ENCODE measurements around the gene ATP8B2.
"Not testable (repeated sequence)": the region's sequence is repeated elsewhere in the genome, so short reads cannot be mapped to it uniquely, and the experiment has no call there.

ATP8B2 gene

DNA sequence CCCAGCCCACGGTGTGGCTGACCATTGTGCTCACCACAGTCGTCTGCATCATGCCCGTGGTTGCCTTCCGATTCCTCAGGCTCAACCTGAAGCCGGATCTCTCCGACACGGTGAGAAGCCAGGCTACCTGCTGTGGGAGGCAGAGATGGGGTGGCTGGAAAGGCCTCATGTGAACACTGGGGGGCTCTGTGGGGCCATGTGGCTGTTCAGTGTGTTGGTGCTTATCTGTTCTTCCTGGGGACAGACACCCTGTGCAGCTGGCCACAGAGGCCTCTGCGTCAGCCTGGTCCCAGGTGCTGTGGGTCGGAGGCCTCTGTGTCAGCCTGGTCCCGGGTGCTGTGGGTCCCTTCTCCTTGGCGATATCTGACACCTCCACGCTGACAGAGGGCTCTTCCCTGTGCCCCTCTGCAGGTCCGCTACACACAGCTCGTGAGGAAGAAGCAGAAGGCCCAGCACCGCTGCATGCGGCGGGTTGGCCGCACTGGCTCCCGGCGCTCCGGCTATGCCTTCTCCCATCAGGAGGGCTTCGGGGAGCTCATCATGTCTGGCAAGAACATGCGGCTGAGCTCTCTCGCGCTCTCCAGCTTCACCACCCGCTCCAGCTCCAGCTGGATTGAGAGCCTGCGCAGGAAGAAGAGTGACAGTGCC, 23.2 kb downstream of the ATP8B2 start:
- DNase-seq: no peak

DNA sequence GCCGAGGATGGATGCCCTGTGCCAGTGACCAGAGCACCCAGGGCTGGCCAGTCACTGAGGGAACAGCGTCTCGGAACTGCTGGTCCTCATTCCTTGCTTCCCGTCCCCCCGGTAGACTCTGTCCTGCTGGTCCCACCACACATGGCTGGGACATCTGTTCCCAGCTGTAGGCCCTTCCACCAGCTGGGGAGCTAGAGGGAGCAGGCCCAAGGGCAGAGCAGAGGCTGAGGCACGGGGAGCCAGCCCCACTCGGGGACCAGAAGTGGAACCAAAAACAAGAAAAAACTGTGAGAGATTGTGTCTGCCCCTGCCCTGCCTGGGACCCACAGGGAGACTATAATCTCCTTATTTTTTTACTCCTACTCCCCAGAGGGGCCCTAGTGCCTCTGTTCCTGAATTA, 23.8 kb downstream of the ATP8B2 start:
- DNase-seq: no peak

DNA sequence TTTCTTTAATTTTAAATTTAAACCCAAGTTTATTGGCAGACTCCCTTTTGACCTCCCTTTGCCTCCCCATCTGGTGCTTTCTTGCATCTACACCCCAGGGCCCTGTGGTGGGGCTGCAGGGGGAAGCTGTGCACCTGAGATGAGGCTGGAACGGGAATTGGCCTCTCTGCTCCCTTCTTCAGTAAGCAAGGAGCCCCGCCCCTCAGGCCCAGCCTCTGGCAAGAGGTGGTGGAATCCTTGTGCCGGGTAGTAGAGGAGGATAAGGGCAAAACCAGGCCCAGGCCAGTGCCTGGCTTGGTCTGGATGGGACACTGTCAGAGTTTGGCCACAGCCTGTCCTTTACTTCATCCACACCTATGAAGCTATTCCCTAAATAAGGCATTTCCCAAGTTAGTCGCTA, 25.1 kb downstream of the ATP8B2 start:
- DNase-seq: no peak

DNA sequence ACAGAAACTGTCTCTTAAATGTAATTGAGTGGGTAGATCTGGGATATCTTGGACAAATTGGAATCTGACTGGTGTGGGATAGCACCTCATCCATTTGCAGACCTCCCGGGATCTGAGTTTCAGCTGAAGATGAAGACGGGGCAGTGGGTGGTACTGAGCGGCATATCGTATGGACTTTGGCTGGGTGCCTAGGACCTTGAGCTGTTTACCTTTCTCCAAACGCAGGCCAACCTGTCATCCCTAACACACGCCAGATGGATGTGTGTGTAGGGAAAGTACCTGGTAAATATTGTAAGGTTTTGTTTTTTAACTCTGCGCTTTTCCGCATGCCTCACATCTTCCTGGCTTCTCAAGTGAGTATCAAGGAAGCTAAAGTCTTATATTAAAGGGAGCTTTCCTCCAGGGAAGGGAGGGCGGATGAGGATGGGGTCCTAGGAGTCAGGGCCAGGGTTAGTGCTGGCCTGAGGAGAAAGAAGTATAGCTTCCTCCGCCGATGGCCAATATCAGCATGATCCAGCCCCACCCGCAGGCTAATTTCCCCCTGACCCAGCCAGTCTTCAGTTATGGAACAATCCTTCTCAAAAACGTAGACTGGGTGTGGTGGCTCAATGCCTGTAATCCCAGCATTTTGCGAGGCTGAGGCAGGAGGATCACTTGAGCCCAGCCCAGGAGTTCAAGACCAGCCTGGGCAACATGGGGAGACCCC, 26.2 kb downstream of the ATP8B2 start:
- DNase-seq: no peak

DNA sequence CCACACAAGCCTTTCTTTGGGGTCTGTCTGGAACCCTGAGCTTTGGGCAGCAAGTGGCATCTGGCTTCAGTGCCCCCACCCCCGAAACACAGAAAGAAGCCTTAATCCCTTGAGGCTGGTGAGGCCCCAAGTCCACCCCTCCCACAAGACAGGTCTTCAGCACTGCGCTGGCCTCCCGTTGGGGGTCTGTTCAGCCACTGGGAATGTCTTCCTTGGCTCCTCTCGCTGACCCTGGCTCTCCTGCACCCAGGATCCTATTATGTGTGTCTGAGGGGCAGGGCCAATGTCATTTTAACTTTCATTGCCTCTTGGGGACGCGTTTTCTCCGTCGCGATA, 26.9 kb downstream of the ATP8B2 start:
- DNase-seq: no peak

DNA sequence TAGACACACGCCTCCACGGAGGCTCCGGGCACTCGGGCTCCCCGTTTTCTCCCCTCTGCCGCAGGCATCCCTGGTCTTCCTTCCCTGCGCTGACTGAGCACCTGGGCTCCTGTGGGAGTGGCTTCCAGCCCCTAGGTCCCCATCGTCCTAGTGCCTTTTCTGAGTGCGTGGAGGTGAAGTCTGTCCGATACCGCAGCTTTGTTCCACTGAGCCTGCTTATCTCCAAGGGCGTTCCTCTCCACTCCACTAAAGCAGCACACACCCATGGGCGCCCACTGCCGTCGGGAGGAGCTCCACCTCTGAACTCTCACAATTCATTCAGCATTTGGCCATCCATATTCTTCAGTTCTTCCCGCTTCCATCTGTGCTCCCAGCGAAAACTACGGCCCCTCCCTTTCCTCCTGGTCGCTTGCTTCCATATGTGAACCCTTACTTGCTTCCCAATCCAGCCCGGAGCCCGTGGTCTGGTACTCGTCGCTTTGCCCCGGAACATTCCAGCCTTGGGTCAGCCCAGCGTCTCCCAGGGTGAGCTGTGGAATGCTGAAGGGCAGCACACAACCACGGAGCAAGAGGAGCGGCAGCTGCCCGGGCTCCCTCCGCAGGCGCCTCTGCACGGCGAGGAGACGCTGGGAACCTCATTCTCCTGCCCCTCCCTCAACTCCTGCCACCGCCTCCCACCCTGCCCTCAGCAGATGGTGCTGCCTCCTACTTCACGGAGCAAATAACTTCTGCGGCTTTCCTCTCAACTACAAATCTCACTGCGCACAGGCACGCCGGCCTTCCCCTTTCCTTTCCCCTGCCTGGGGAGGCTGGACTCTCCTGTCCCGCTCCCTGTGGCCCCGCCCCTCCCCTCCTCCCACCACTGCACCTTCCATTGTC, 27.5 kb downstream of the ATP8B2 start:
- DNase-seq: peak; percentile 44 to 55

DNA sequence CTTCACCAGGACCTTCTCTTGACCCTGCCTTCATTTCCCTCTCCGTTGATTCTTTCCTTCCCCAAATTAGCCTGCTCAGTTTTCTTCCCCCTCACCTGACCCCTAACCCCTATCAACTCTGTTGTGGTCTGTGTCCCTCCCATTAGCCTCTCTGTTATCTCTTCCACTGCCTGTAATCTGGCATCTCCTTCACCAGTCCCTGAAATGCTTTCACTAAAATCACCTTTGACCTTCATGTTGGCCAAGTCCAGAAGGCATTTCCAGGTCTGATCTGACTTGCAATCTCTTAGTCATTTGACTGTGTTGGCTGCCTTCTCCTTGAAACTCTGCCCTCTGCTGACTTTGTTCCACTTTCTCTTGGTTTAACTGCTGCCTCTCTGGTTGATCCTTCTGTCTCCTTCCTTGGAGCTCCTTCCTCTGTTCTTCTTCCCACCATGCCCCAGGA, 28.2 kb downstream of the ATP8B2 start:
- peak; percentile 21 to 47 for DNase-seq

DNA sequence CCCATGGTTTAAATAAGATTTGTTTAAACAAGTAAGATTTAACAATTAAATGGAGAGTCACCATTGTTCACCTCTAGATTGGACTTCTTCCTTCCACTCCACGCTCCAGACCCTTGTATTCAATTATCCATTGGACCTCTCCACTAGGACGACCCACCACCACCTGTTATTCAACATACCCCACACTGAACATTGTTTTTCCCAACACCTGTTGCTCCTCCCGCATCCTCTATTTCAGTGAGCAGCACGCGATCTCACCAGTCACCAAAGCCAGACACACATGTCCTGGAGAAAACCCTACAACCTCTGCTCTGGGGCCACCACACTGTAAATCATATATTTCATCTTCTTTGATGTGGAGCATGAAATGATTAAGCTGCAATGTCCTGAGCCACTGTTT, 28.6 kb downstream of the ATP8B2 start:
- no peak for DNase-seq

DNA sequence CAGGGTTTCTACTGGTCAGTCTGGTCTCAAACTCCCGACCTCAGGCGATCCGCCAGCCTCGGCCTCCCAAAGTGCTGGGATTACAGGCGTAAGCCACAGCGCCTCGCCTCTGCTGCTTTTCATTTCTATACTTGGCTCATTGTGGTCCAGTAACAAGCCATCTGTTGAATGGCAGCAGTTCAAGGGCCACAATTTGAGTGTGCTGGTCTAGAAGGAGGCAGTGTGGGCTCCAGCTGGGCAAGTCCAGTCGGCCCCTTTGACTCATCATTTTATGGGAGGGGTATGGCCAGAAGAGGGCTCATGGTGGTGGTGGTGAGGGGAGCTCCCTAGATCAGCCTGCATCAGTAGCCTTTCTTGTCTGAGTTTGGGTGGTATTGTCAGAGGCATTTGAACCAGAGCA, 33.2 kb downstream of the ATP8B2 start:
- DNase-seq: no peak

DNA sequence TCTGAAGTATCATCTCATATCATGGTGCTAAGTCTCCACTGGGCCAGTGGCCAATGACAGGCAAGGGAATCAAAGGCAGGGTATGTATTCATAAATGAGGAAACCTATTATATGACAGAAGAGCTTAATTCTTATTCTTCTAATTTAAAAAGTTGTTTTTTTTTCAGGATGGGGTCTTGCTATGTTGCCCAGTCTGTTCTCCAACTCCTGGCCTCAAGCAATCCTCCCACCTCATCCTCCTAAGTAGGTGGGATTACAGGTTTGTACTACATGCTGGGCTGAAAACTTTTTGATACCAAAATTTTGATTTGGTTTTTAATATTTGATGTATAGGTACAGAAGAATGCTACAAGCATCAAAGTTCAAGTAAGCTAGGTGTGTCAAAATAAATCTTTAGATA, 35.0 kb downstream of the ATP8B2 start:
- DNase-seq: no peak

DNA sequence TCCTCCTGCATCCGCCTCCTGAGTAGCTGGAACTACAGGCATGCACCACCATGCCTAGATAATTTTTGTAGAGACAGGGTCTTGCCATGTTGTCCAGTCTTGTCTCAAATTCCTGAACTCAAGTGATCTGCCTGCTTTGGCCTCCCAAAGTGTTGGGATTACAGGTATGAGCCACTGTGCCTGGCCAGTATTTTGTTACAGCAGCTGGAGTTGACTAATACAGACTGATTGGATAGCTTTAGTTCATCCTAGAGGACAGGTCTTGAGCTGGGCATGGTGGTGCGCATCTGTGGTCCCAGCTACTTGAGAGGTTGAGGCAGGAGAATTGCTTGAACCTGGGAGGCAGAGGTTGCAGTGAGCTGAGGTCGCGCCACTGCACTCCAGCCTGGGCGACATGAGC, 35.6 kb downstream of the ATP8B2 start:
- not testable (repeated sequence) for DNase-seq

DNA sequence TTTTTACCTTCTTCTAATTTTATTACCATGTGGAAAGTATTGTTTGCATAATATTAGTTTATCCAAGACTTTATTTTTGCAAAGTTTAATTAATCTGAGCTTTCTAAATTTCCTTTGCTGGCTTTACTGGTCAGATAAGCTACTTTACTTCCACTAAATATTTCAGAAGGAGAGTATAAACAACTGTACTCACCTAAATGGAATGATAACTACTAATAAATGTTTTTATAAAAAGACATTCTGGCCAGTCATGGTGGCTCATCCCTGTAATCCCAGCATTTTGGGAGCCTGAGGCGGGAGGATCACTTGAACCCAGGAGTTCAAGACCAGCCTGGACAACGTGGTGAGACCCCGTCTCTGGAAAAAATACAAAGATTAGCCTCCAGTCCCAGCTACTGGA, 36.0 kb downstream of the ATP8B2 start:
- no peak for DNase-seq

DNA sequence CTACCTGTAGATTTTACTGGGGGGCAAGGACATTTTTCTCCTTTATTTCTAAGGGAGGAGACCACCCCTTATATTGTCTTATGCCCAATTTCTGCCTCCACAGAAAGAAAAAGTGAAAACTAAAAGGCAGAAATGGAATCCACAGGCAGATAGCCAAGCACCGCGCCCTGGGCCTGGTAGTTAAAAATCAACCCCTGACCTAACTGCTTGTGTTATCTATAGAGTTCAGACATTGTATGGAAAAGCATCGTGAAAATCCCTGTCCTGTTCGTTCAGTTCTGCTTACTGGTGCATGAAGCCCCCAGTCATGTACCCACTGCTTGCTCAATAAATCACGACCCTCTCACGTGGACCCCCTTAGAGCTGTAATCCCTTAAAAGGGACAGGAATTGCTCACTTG, 46.1 kb downstream of the ATP8B2 start:
- no peak for DNase-seq

DNA sequence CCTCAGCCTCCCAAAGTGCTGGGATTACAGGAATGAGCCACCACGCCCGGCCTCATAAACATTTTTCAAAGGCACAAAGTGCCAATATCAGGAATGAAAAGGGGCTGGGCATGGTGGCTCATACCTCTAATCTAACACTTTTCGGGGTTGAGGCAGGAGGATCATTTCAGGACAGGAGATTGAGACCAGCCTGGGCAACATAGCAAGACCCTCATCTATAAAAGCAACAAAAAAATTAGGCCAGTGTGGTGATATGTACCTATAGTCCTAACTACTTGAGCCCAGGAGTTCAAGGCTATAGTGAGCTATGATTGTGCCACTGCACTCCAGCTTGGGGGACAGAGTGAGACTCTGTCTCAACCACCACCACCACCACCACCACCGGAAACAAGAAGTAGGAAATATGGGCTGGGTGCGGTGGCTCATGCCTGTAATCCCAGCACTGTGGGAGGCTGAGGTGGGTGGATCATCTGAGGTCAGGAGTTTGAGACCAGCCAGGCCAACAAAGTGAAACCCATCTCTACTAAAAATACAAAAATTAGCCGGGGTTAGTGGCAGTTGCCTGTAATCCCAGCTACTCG, 48.5 kb downstream of the ATP8B2 start:
- not testable (repeated sequence) for DNase-seq

DNA sequence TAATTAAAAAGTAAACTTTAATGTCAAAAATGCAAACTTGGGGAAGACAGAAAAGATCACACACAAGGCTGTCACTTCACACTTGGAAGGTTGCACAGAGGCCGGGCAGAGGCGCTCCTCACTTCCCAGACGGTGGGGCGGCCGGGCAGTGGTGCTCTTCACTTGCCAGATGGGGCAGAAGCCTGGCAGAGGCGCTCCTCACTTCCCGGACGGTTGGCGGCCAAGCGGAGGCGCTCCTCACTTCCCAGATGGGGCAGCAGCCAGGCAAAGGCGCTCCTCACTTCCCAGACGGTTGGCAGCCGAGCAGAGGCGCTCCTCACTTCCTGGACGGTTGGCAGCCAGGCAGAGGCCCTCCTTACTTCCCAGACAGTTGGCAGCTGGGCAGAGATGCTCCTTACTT, 54.0 kb downstream of the ATP8B2 start:
- DNase-seq: no peak

DNA sequence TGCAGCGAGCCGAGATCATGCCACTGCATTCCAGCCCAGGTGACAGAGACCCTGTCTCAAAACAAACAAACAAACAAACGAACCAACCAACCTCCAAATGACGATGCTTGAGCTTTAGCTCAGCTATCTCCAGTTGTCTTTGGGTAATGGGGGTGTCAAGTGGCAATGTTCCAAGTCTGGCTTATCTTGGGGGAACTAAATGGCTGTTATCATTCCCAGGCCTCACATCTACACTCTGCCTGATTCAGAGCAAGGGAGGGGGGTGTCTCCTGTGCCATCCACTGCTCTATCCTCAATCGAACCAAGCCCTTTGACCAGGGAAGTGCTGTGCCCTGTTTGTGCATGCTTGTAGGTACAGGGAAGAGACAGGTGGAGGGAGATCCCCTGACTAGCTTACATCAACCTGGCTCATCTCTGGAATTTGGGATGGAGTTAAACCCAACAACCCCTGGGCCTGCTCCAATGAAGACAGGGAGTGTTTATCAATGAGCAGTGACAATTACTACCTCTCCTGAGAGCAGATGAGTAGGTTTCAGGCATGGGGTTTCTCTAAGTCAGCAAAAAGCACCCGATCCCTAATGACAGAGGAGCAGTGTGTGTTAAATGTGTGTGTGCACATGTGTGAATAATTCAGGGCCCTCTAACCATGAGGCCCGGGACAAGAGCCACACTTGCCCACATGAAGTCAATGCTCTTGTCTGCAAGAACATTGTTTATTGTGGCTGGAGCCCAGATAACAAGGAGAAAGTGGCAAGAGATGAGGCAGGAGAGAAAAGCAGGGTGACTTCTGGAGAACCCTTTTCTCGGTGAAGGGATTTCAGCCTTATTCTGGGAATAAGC, 59.5 kb downstream of the ATP8B2 start:
- DNase-seq: no peak

DNA sequence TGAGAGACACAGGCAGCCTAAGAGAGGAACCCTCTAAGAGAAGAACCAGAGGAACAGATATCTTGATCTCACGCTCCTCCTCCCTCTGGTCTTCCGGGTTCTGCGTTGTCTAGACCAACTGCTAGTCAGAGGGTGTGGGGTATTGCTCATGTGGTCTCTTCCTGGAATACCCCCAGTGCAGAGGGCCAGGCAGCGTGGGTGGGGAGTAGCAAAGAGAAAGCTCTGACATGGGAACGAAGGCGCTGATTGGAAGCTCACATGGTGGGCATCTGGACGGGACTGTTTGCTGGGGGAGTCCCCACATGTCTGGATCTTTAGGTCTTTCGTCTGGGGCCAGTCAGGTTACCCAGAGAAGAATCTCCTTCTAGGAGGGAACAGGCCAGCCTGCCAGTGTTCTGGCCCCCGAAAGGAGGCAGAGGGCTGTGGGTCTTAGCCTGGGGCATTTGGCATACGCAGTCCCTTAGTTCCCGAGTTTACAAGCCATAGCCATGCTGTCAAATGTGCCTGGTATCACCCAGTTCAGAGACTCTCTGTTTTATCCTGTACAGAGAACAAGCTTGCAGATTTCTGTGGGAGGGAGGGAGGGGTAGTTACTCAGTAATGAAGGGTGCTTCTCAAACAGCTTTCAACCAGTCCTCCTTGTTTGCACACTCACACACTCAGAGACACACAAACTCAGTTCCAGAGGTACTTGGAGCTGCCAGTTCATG, 61.5 kb downstream of the ATP8B2 start:
- DNase-seq: peak; percentile 73 to 78

DNA sequence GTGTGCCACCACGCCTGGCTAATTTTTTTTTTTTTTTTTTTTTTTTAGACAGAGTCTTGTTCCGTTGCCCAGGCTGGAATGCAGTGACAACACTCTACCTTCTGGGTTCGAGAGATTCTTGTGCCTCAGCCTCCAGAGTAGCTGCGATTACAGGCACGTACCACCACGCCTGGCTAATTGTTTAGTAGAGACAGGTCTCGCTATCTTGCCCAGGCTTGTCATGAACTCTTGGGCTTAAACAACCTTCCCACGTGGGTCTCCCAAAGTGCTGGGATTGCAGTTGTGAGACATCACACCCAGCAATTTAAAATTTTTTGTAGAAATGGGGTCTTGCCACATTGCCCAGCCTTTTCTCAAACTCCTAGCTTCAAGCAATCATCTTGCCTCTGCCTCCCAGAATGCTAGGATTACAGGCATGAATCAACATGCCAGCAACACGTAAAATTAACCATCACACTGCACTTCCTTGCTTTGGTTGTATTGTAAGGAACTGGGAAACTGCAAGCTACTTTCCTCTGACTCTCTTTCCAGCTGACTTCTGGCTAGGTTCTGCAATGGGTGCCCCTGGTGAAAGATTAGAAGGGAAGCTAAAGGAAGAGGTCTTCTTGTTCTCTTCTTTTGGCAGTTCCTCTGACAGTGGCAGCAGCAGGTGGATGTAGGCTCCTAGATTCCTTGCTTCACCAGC, 65.9 kb downstream of the ATP8B2 start:
- DNase-seq: no peak

DNA sequence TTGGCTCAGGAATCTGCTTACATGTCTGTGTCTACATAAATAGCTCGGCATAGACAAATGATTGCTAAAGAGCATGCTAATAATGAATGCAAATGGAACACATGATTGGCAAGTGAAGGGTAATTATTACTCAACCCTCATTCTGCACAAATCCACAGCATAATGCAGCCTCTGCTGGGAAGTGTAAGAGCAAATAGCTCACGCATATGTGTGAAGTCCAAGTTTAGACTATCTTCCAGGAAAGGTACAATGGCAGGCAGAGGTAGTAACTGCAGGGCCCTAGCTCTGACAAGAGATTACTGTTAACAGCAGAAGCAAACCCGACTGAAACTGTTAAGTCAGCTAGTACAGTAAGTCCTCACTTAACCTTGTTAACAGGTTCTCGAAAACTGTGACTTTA, 72.8 kb downstream of the ATP8B2 start:
- no peak for DNase-seq

DNA sequence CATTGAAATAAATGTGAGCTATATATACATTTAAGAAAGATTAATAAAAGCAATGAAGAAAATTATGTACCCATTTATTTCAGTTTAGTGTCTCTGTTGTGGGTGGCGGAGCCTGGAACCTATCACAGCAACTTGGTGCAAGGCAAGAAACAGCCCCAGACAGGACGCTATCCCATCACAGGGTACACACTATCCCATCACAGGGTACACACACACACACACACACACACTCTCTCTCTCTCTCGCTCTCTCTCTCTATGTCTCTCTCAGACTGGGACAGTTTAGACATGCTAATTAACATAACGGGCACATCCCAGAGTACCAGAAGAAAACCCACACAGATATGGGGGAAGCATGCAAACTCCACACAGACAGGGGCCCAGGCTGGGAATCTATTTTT, 73.4 kb downstream of the ATP8B2 start:
- no peak for DNase-seq

DNA sequence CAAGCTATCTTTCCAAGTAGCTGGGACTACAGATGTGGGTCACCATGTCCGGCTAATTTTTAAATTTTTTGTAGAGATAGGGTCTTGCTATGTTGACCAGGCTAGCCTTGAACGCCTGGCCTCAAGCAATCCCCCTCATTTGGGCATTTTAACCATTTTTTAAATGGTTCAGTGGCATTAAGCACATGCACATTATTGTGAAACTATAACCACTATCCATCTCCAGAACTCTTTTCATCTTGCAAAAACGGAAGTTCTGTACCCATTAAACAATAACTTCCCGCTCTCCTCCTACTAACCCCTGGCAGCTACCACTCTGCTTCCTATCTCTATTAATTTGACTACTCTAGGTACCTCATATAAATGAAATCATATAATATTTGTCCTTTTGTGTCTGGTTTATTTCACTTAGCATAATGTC, 75.1 kb downstream of the ATP8B2 start:
- DNase-seq: no peak

All from CD4-positive, alpha-beta T cell treated with Interleukin-1 beta for 1 hour (primary cell).